ENCODE results near the gene CD200R1L.

CD200R1L gene

GRCh38 chr3:112846764-112847163 lies at the start of gene CD200R1L:
CD200R1L (minus strand) TSS chr3:112846864; CDS start chr3:112829367, 17,497 bp downstream.
- Histone ChIP-seq H3K9ac (ENCODE audit: low read length) (no peak within 1 kb of the TSS), H3K27me3 (ENCODE audit: control insufficient read depth, insufficient read depth, low read length) (no peaks in the 10 kb centered on the region), H3K27ac (ENCODE audit: low read depth, low read length) (no peak within 1 kb of the TSS), H3K4me1 (ENCODE audit: control insufficient read depth, insufficient read depth, low read length) (no peaks in the 10 kb centered on the region), H3K4me3 (ENCODE audit: low read length) (no peak within 1 kb of the TSS), H3K36me3 (ENCODE audit: control insufficient read depth, insufficient read depth, low read length) (no peaks in the 10 kb centered on the region)

GRCh38 chr3:112894258-112894657 lies 47.6 kb upstream of the CD200R1L start:
- no peak overlapping the region for H3K27ac ChIP-seq (ENCODE audit: low read depth, low read length)
- no peaks in the 10 kb centered on the region for H3K4me1 ChIP-seq (ENCODE audit: control insufficient read depth, insufficient read depth, low read length)
- no peak overlapping the region for H3K9ac ChIP-seq (ENCODE audit: low read length)
- H3K27me3 ChIP-seq (ENCODE audit: control insufficient read depth, insufficient read depth, low read length), result no peaks in the 10 kb centered on the region
- no peak overlapping the region for H3K4me3 ChIP-seq (ENCODE audit: low read length)
- H3K36me3 ChIP-seq (ENCODE audit: control insufficient read depth, insufficient read depth, low read length), result no peaks in the 10 kb centered on the region

GRCh38 chr3:112889357-112889756 lies 42.7 kb upstream of the CD200R1L start:
- no peaks in the 10 kb centered on the region for H3K4me1 ChIP-seq (ENCODE audit: control insufficient read depth, insufficient read depth, low read length)
- no peak overlapping the region for H3K9ac ChIP-seq (ENCODE audit: low read length)
- H3K27ac ChIP-seq (ENCODE audit: low read depth, low read length), result no peak overlapping the region
- H3K4me3 ChIP-seq (ENCODE audit: low read length), result no peak overlapping the region
- H3K27me3 ChIP-seq (ENCODE audit: control insufficient read depth, insufficient read depth, low read length), result no peaks in the 10 kb centered on the region
- no peaks in the 10 kb centered on the region for H3K36me3 ChIP-seq (ENCODE audit: control insufficient read depth, insufficient read depth, low read length)

GRCh38 chr3:112888381-112889085 lies 41.9 kb upstream of the CD200R1L start:
- H3K27me3 ChIP-seq (ENCODE audit: control insufficient read depth, insufficient read depth, low read length), result no peaks in the 10 kb centered on the region
- no peaks in the 10 kb centered on the region for H3K4me1 ChIP-seq (ENCODE audit: control insufficient read depth, insufficient read depth, low read length)
- no peak overlapping the region for H3K9ac ChIP-seq (ENCODE audit: low read length)
- no peaks in the 10 kb centered on the region for H3K36me3 ChIP-seq (ENCODE audit: control insufficient read depth, insufficient read depth, low read length)
- no peak overlapping the region for H3K4me3 ChIP-seq (ENCODE audit: low read length)
- no peak overlapping the region for H3K27ac ChIP-seq (ENCODE audit: low read depth, low read length)

- H3K9ac ChIP-seq (ENCODE audit: low read length), result no peak overlapping the region
- H3K36me3 ChIP-seq (ENCODE audit: control insufficient read depth, insufficient read depth, low read length), result no peaks in the 10 kb centered on the region
- no peaks in the 10 kb centered on the region for H3K27me3 ChIP-seq (ENCODE audit: control insufficient read depth, insufficient read depth, low read length)
These were observed 38.1 kb upstream of the CD200R1L start for GRCh38 chr3:112884678-112885290.

GRCh38 chr3:112881891-112882290 lies 35.2 kb upstream of the CD200R1L start:
- Histone ChIP-seq H3K27me3 (ENCODE audit: control insufficient read depth, insufficient read depth, low read length) (no peaks in the 10 kb centered on the region), H3K36me3 (ENCODE audit: control insufficient read depth, insufficient read depth, low read length) (no peaks in the 10 kb centered on the region), H3K4me1 (ENCODE audit: control insufficient read depth, insufficient read depth, low read length) (no peaks in the 10 kb centered on the region), H3K27ac (ENCODE audit: low read depth, low read length) (no peak overlapping the region), H3K9ac (ENCODE audit: low read length) (no peak overlapping the region), H3K4me3 (ENCODE audit: low read length) (no peak overlapping the region)

More at GRCh38 chr3:112884678-112885290, 38.1 kb upstream of the CD200R1L start:
- Histone ChIP-seq H3K4me1 (ENCODE audit: control insufficient read depth, insufficient read depth, low read length) (no peaks in the 10 kb centered on the region), H3K27ac (ENCODE audit: low read depth, low read length) (no peak overlapping the region), H3K4me3 (ENCODE audit: low read length) (no peak overlapping the region)

- Histone ChIP-seq H3K4me1 (ENCODE audit: control insufficient read depth, insufficient read depth, low read length) (no peaks in the 10 kb centered on the region), H3K9ac (ENCODE audit: low read length) (no peak overlapping the region), H3K27ac (ENCODE audit: low read depth, low read length) (no peak overlapping the region), H3K36me3 (ENCODE audit: control insufficient read depth, insufficient read depth, low read length) (no peaks in the 10 kb centered on the region), H3K27me3 (ENCODE audit: control insufficient read depth, insufficient read depth, low read length) (no peaks in the 10 kb centered on the region), H3K4me3 (ENCODE audit: low read length) (no peak overlapping the region)
These were observed 28.9 kb upstream of the CD200R1L start for GRCh38 chr3:112875561-112875960.

GRCh38 chr3:112874725-112875124 lies 28.1 kb upstream of the CD200R1L start:
- Histone ChIP-seq H3K9ac (ENCODE audit: low read length) (no peak overlapping the region), H3K27me3 (ENCODE audit: control insufficient read depth, insufficient read depth, low read length) (no peaks in the 10 kb centered on the region), H3K4me3 (ENCODE audit: low read length) (no peak overlapping the region), H3K36me3 (ENCODE audit: control insufficient read depth, insufficient read depth, low read length) (no peaks in the 10 kb centered on the region), H3K4me1 (ENCODE audit: control insufficient read depth, insufficient read depth, low read length) (no peaks in the 10 kb centered on the region), H3K27ac (ENCODE audit: low read depth, low read length) (no peak overlapping the region)

GRCh38 chr3:112873632-112874031 lies 27.0 kb upstream of the CD200R1L start:
- Histone ChIP-seq H3K4me3 (ENCODE audit: low read length) (no peak overlapping the region), H3K36me3 (ENCODE audit: control insufficient read depth, insufficient read depth, low read length) (no peaks in the 10 kb centered on the region), H3K27me3 (ENCODE audit: control insufficient read depth, insufficient read depth, low read length) (no peaks in the 10 kb centered on the region), H3K27ac (ENCODE audit: low read depth, low read length) (no peak overlapping the region), H3K4me1 (ENCODE audit: control insufficient read depth, insufficient read depth, low read length) (no peaks in the 10 kb centered on the region), H3K9ac (ENCODE audit: low read length) (no peak overlapping the region)

- Histone ChIP-seq H3K9ac (ENCODE audit: low read length) (no peak overlapping the region), H3K4me1 (ENCODE audit: control insufficient read depth, insufficient read depth, low read length) (no peaks in the 10 kb centered on the region), H3K27me3 (ENCODE audit: control insufficient read depth, insufficient read depth, low read length) (no peaks in the 10 kb centered on the region), H3K4me3 (ENCODE audit: low read length) (no peak overlapping the region), H3K27ac (ENCODE audit: low read depth, low read length) (no peak overlapping the region), H3K36me3 (ENCODE audit: control insufficient read depth, insufficient read depth, low read length) (no peaks in the 10 kb centered on the region)
These were observed 25.1 kb upstream of the CD200R1L start for GRCh38 chr3:112871735-112872134.

GRCh38 chr3:112865757-112866156 lies 19.1 kb upstream of the CD200R1L start:
- H3K4me3 ChIP-seq (ENCODE audit: low read length), result no peak overlapping the region
- H3K4me1 ChIP-seq (ENCODE audit: control insufficient read depth, insufficient read depth, low read length), result no peaks in the 10 kb centered on the region
- no peak overlapping the region for H3K27ac ChIP-seq (ENCODE audit: low read depth, low read length)
- no peak overlapping the region for H3K9ac ChIP-seq (ENCODE audit: low read length)
- no peaks in the 10 kb centered on the region for H3K27me3 ChIP-seq (ENCODE audit: control insufficient read depth, insufficient read depth, low read length)
- no peaks in the 10 kb centered on the region for H3K36me3 ChIP-seq (ENCODE audit: control insufficient read depth, insufficient read depth, low read length)

GRCh38 chr3:112860898-112861297 lies 14.2 kb upstream of the CD200R1L start:
- Histone ChIP-seq H3K27ac (ENCODE audit: low read depth, low read length) (no peak overlapping the region), H3K9ac (ENCODE audit: low read length) (no peak overlapping the region), H3K4me1 (ENCODE audit: control insufficient read depth, insufficient read depth, low read length) (no peaks in the 10 kb centered on the region), H3K4me3 (ENCODE audit: low read length) (no peak overlapping the region), H3K27me3 (ENCODE audit: control insufficient read depth, insufficient read depth, low read length) (no peaks in the 10 kb centered on the region), H3K36me3 (ENCODE audit: control insufficient read depth, insufficient read depth, low read length) (no peaks in the 10 kb centered on the region)

Measured in rectal smooth muscle tissue (tissue), 1 donor.